HUES64 (cell line): ENCODE results near the gene NTM.

Source experiments
- H3K27ac ChIP-seq: 2 replicates; pipeline ENCODE4 v1.7.0; 2013; ENCODE audit warnings: low read depth, low read length, inconsistent platforms
- H3K27me3 ChIP-seq: 2 replicates; pipeline ENCODE4 v1.6.1; 2013; ENCODE audit warnings: mild to moderate bottlenecking, low read length; ENCODE audit not compliant: insufficient read depth
- H3K36me3 ChIP-seq: 2 replicates; pipeline ENCODE4 v1.6.1; 2013; ENCODE audit warnings: mild to moderate bottlenecking, low read length; ENCODE audit not compliant: insufficient read depth
- H3K4me1 ChIP-seq: 2 replicates; pipeline ENCODE4 v1.6.1; 2013; ENCODE audit warnings: mild to moderate bottlenecking, low read length, moderate library complexity; ENCODE audit not compliant: insufficient read depth
- H3K4me3 ChIP-seq: 2 replicates; pipeline ENCODE4 v1.5.1; 2013; ENCODE audit warnings: mild to moderate bottlenecking, low read length, moderate library complexity
- H3K9ac ChIP-seq: 2 replicates; pipeline ENCODE4 v1.6.1; 2013; ENCODE audit warnings: mild to moderate bottlenecking, low read depth, low read length
- H3K9me3 ChIP-seq: 2 replicates; pipeline ENCODE4 v1.6.1; 2013; ENCODE audit warnings: low read depth, low read length; ENCODE audit not compliant: insufficient read depth
- WGBS: fragments of 150-250, 120-280 bp; methylation state at CpG from one replicate; pipeline ENCODE4 v1.1.7; 2013; ENCODE audit warnings: missing lambda C conversion rate; 5-methylcytosine and 5-hydroxymethylcytosine counted together

NTM gene

DNA sequence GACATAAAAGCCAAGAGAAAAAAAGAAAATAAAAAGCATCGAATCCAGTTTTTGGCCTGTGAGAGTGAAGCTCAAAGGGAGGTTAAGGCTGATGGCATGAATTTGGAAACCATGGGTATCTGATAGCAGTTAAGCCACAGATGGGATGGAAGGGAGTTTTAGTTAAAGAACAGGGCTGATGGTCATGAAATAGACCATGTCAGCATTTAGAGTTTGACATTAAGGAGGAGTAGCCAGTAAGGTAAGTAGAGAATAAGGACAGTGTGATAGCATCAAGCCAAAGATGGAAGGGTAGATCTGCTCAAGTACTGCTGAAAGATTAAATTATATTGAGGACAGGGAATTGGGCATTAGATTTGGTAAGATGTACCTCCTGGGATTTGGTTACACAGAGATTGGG is 826.5 kb downstream of the NTM start:
- no peak overlapping the region for H3K27ac ChIP-seq
- H3K9me3 ChIP-seq: no peaks in the 10 kb centered on the region
- H3K9ac ChIP-seq: no peak overlapping the region
- 91% methylated on average over 1 of the region's 1 CpG for whole genome bisulfite sequencing
- H3K4me3 ChIP-seq: no peak overlapping the region
- H3K27me3 ChIP-seq: no peaks in the 10 kb centered on the region
- H3K4me1 ChIP-seq: no peaks in the 10 kb centered on the region
- no peaks in the 10 kb centered on the region for H3K36me3 ChIP-seq

DNA sequence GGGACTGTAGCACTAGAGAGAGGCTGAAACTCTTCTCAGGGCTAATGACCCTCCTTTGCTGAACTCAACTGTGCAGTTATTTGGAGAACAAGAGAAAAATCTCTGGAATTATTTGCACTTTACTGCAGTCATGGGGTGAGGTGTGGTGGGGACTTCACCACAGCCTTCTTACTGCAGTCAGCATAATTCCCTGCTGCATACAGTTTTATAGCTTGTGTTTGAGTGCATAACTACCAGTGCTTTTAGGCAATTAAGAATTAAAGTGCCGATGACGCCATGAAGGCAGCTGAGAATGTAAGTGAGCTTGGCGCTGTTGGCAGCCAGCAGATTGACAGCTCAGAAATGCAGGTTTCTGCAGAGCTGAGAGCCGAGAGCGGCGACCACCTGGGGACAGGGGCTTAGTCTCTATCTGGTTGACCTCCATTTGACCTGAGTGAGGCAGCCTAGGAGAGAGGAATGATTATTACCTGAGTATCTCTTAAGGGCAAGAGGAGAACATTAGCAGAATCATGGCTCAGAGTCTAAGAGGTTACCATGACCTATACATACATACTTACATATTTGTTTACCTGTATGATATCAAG is 830.0 kb downstream of the NTM start:
- Histone ChIP-seq H3K4me1 (no peaks in the 10 kb centered on the region), H3K36me3 (no peaks in the 10 kb centered on the region), H3K9ac (no peak overlapping the region), H3K27ac (no peak overlapping the region), H3K9me3 (no peaks in the 10 kb centered on the region), H3K27me3 (no peaks in the 10 kb centered on the region), H3K4me3 (no peak overlapping the region)
- 67% methylated on average over 6 of the region's 6 CpGs for WGBS

DNA sequence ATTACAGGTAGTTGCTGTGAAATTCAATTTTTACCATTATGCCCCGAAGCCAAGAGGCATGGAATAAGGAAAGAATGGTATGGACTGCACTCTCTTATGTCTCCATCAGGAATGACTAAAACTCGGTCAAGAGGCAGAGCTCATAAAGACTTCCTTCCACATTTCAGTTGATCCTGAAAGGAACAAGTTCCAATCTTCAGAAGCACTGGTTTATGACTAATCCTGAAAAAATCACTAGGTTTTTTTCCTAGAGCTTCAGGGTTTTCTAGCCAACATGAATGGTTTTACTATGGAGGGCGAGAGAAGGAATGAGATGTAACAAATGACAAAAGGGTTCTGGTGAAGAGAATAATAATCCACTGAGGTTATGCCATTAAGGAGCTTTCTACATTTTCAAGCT is 832.2 kb downstream of the NTM start:
- H3K27me3 ChIP-seq: no peaks in the 10 kb centered on the region
- H3K9me3 ChIP-seq: peaks cover 10% of the 10 kb centered on the region
- WGBS: 87% methylated on average over 3 of the region's 3 CpGs
- H3K4me1 ChIP-seq: no peaks in the 10 kb centered on the region
- H3K4me3 ChIP-seq: no peak overlapping the region
- no peak overlapping the region for H3K27ac ChIP-seq
- no peak overlapping the region for H3K9ac ChIP-seq
- H3K36me3 ChIP-seq: no peaks in the 10 kb centered on the region

DNA sequence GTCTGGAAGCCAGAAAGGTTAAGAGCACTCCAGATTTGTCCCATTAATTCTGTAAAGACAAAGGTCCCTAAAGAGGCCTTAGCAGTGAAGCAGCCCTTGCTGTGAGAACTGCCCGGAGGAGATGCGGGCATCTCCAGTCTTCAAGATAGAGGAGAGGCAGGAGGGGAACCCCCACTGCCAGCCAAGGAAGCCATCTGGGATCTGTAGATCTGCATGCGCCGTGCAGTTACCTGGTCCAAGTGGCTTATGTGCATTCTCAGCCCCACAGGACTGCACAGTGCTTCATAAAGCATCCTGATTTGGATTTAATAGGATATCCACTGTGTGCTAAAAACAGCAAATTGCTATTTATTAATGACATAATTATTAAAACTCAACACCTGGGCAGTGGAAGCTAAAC is 834.6 kb downstream of the NTM start:
- Histone ChIP-seq H3K27ac (no peak overlapping the region), H3K4me1 (no peaks in the 10 kb centered on the region), H3K27me3 (no peaks in the 10 kb centered on the region), H3K36me3 (no peaks in the 10 kb centered on the region), H3K9me3 (peaks cover 12% of the 10 kb centered on the region), H3K9ac (no peak overlapping the region), H3K4me3 (no peak overlapping the region)
- WGBS: 94% methylated on average over 4 of the region's 4 CpGs

GRCh38 chr11:132205496-132205895 is 835.1 kb downstream of the NTM start:
- H3K4me3 ChIP-seq: no peak overlapping the region
- no peaks in the 10 kb centered on the region for H3K36me3 ChIP-seq
- 89% methylated on average over 2 of the region's 3 CpGs for WGBS
- H3K27me3 ChIP-seq: no peaks in the 10 kb centered on the region
- H3K4me1 ChIP-seq: no peaks in the 10 kb centered on the region
- no peak overlapping the region for H3K9ac ChIP-seq
- H3K9me3 ChIP-seq: peaks cover 12% of the 10 kb centered on the region
- no peak overlapping the region for H3K27ac ChIP-seq

- Histone ChIP-seq H3K36me3 (no peaks in the 10 kb centered on the region), H3K27me3 (no peaks in the 10 kb centered on the region), H3K4me3 (no peak overlapping the region), H3K9ac (no peak overlapping the region), H3K4me1 (no peaks in the 10 kb centered on the region), H3K27ac (no peak overlapping the region), H3K9me3 (peaks cover 12% of the 10 kb centered on the region)
- WGBS: 92% methylated on average over 5 of the region's 5 CpGs
Measured at GRCh38 chr11:132206993-132207392, 836.6 kb downstream of the NTM start.

GRCh38 chr11:132208477-132209055 is 838.2 kb downstream of the NTM start:
- H3K4me1 ChIP-seq: no peaks in the 10 kb centered on the region
- H3K27ac ChIP-seq: no peak overlapping the region
- H3K9ac ChIP-seq: no peak overlapping the region
- H3K9me3 ChIP-seq: peaks cover 12% of the 10 kb centered on the region
- 92% methylated on average over 5 of the region's 6 CpGs for WGBS
- no peak overlapping the region for H3K4me3 ChIP-seq
- H3K27me3 ChIP-seq: no peaks in the 10 kb centered on the region
- no peaks in the 10 kb centered on the region for H3K36me3 ChIP-seq

DNA sequence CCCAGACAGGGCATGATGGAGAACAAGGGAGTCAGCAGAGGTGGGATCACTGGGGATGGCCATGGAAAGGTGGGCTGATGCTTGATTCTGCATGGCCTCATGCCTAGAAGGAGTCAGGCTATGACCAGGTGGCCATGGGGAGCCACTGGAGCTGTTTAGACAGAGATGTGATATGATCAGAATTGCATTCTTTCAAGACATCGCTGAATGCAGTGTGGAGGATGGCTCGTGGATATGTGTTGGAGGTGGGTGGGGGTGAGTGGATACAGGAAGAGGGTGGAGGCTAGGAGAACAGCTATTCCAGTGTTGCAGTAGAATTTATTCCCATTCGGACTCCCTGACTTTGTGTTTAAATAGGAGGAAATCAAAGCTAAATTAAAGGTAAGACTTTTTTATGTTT is 841.1 kb downstream of the NTM start:
- WGBS: 91% methylated on average over 3 of the region's 3 CpGs
- H3K4me1 ChIP-seq: no peaks in the 10 kb centered on the region
- H3K27me3 ChIP-seq: no peaks in the 10 kb centered on the region

DNA sequence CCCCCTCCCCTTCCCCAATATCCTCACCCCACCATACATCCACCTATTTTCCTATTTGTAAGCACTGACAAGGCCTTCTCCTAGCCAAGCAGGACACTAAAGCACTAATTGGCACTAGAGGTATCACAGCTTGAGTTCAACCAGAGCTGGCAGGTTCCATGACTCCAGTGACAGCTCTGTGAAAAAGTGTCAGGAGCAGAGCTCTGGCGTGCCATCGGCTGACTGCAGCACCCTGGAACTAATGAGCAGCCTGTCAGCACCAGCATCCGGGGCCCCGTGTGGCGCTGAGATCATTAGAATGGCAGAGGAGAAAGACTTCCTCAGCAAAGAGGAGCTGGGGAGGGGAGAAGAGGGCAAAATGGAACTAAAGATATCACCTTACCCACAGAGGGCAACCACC is 847.4 kb downstream of the NTM start:
- Histone ChIP-seq H3K27me3 (no peaks in the 10 kb centered on the region), H3K36me3 (no peaks in the 10 kb centered on the region), H3K9me3 (no peaks in the 10 kb centered on the region), H3K9ac (no peak overlapping the region), H3K4me3 (no peak overlapping the region), H3K27ac (no peak overlapping the region), H3K4me1 (no peaks in the 10 kb centered on the region)
- 90% methylated on average over 5 of the region's 5 CpGs for WGBS

More for the DNA sequence above, 841.1 kb downstream of the NTM start:
- peaks cover 12% of the 10 kb centered on the region for H3K9me3 ChIP-seq
- no peak overlapping the region for H3K4me3 ChIP-seq
- H3K27ac ChIP-seq: no peak overlapping the region
- no peaks in the 10 kb centered on the region for H3K36me3 ChIP-seq
- no peak overlapping the region for H3K9ac ChIP-seq

GRCh38 chr11:132220474-132220873 is 850.1 kb downstream of the NTM start:
- 90% methylated on average over 1 of the region's 1 CpG for WGBS
- Histone ChIP-seq H3K27me3 (no peaks in the 10 kb centered on the region), H3K9me3 (no peaks in the 10 kb centered on the region), H3K4me1 (no peaks in the 10 kb centered on the region), H3K4me3 (no peak overlapping the region), H3K36me3 (no peaks in the 10 kb centered on the region), H3K9ac (no peak overlapping the region), H3K27ac (no peak overlapping the region)

GRCh38 chr11:132222345-132222744 is 851.9 kb downstream of the NTM start:
- 91% methylated on average over 2 of the region's 2 CpGs for WGBS
- H3K9me3 ChIP-seq: no peaks in the 10 kb centered on the region
- H3K4me3 ChIP-seq: no peak overlapping the region

GRCh38 chr11:132226522-132226921 is 856.1 kb downstream of the NTM start:
- H3K9ac ChIP-seq: no peak overlapping the region
- H3K27me3 ChIP-seq: no peaks in the 10 kb centered on the region
- no peaks in the 10 kb centered on the region for H3K36me3 ChIP-seq
- H3K9me3 ChIP-seq: no peaks in the 10 kb centered on the region
- 97% methylated on average over 4 of the region's 4 CpGs for WGBS
- H3K27ac ChIP-seq: no peak overlapping the region
- no peak overlapping the region for H3K4me3 ChIP-seq
- no peaks in the 10 kb centered on the region for H3K4me1 ChIP-seq

More at GRCh38 chr11:132222345-132222744, 851.9 kb downstream of the NTM start:
- H3K9ac ChIP-seq: no peak overlapping the region
- no peak overlapping the region for H3K27ac ChIP-seq
- no peaks in the 10 kb centered on the region for H3K27me3 ChIP-seq
- no peaks in the 10 kb centered on the region for H3K4me1 ChIP-seq
- H3K36me3 ChIP-seq: no peaks in the 10 kb centered on the region
